ENCODE data around the gene IL4. TPM values are rescaled to one million over a fixed set of nuclear protein-coding genes. Genes with fewer than 3 reads are reported as not detected.

Gene IL4
- total RNA-seq, 1 donor from 2014 or later: 21.6 TPM

GRCh38 chr5:132646583-132647266 lies 27.1 kb upstream of the IL4 start:
- no peak overlapping the region for H3K27ac Mint-ChIP-seq
- H3K4me3 Mint-ChIP-seq (ENCODE audit: low read depth): no peak overlapping the region
- DNase-seq (ENCODE audit: low spot score): no peak
- H3K4me1 Mint-ChIP-seq (ENCODE audit: low read depth): peaks cover 35% of the 10 kb centered on the region
- H3K27me3 Mint-ChIP-seq (ENCODE audit: low read depth): no peaks in the 10 kb centered on the region
- peaks cover 63% of the 10 kb centered on the region for H3K36me3 Mint-ChIP-seq (ENCODE audit: low read depth)
- intact Hi-C loops (cut with micrococcal nuclease): no loop called here
- H3K9me3 Mint-ChIP-seq: peaks cover 28% of the 10 kb centered on the region

DNA sequence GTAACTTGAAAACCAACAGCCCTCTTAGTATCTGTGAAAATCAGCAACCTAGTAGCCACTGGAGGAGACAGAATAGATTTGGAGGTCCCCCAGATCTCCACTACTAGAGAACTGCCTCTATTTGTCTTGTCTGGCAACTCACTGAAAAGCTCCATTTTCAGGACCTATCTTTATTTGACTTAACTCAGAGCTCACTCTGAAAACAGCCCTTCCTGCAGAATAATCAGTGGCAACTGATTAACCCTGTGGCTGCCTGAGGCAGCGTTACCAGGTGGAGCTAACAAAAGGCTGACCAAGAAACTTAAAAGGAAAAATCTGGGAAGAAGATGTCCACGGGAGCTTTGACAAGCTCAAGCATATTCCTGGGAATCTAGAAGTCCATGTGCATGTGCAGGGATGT lies 26.3 kb upstream of the IL4 start:
- Mint-ChIP-seq H3K27me3 (ENCODE audit: low read depth) (peaks cover 4% of the 10 kb centered on the region), H3K36me3 (ENCODE audit: low read depth) (peaks cover 59% of the 10 kb centered on the region), H3K9me3 (peaks cover 28% of the 10 kb centered on the region), H3K4me1 (ENCODE audit: low read depth) (peaks cover 32% of the 10 kb centered on the region), H3K4me3 (ENCODE audit: low read depth) (no peak overlapping the region), H3K27ac (no peak overlapping the region)
- DNase-seq (ENCODE audit: low spot score): no peak
- intact Hi-C loops (cut with micrococcal nuclease): no loop called here

DNA sequence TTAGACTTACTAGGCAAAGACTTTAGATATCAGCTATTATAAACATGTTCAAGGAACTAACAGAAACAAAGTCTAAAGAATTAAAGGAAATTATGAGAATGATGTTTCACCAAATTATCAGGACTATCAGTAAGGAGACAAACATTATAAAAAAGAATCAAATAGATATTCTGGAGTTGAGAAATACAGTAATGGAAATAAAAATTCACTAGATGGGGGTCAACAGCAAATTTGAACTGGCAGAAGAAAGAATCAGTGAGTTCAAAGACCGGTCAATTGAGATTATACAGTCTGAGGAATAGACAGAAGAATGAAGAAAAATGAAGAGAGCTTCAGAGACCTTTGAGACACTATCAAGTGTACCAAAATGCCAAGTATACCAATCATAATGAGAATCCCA lies 25.4 kb upstream of the IL4 start:
- H3K36me3 Mint-ChIP-seq (ENCODE audit: low read depth): peaks cover 51% of the 10 kb centered on the region
- intact Hi-C loops (cut with micrococcal nuclease): no loop called here
- no peak overlapping the region for H3K27ac Mint-ChIP-seq
- peaks cover 28% of the 10 kb centered on the region for H3K9me3 Mint-ChIP-seq
- H3K4me3 Mint-ChIP-seq (ENCODE audit: low read depth): no peak overlapping the region
- DNase-seq (ENCODE audit: low spot score): no peak
- peaks cover 23% of the 10 kb centered on the region for H3K4me1 Mint-ChIP-seq (ENCODE audit: low read depth)
- peaks cover 4% of the 10 kb centered on the region for H3K27me3 Mint-ChIP-seq (ENCODE audit: low read depth)

DNA sequence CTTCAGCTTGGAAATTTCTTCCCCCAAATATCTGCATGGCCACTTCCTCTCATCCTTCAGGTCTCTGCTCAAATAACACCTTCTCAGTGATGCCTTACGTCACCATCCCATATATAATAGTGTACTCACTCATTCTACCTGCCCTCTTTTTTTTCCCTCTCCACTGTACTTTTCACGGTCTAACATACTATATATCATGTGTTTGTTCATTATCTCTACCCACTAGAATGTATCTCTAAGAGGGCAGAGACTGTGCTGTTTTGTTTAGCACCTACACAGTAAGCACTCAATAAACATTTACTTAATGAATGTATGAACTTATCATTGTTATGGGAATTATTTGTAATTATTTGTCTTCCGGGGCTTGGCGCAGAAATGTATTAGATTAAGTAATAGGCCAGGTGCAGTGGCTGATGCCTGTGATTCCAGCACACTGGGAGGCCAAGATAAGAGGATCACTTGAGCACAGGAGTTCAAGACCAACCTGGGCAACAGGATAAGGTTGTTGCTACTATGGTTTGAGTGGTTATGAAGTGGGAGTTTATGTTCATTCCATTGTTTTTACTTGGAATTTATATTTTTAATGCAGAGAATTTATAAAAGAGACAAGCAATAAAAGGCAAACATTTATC lies 21.8 kb upstream of the IL4 start:
- Mint-ChIP-seq H3K36me3 (ENCODE audit: low read depth) (peaks cover 22% of the 10 kb centered on the region), H3K4me1 (ENCODE audit: low read depth) (peaks cover 26% of the 10 kb centered on the region), H3K27me3 (ENCODE audit: low read depth) (peaks cover 12% of the 10 kb centered on the region), H3K9me3 (peaks cover 24% of the 10 kb centered on the region), H3K27ac (no peak overlapping the region), H3K4me3 (ENCODE audit: low read depth) (no peak overlapping the region)
- DNase-seq (ENCODE audit: low spot score): no peak
- intact Hi-C loops (cut with micrococcal nuclease): no loop called here

DNA sequence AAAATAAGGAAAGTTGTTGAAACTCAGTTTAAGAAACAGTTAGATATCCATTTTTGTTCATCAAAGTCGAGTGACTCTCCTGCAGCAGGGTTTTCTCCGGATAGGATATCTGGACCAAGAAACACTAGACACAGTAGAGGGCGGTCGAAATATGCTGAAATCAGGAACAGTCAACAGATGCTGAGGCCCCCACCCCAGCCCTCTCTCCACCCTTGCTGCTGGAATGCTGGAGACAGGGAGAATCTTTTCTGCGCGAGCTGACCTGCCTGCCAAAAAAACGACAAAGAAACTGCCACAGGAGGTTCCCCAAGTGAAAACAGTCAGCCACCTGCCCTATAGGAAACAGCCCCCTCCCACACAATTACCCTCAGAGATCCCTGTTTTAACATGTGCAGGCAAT lies 20.1 kb upstream of the IL4 start:
- peaks cover 13% of the 10 kb centered on the region for H3K36me3 Mint-ChIP-seq (ENCODE audit: low read depth)
- H3K27ac Mint-ChIP-seq: no peak overlapping the region
- intact Hi-C loops (cut with micrococcal nuclease): no loop called here
- H3K4me3 Mint-ChIP-seq (ENCODE audit: low read depth): no peak overlapping the region
- no peak for DNase-seq (ENCODE audit: low spot score)
- H3K9me3 Mint-ChIP-seq: peaks cover 10% of the 10 kb centered on the region
- peaks cover 39% of the 10 kb centered on the region for H3K4me1 Mint-ChIP-seq (ENCODE audit: low read depth)
- peaks cover 12% of the 10 kb centered on the region for H3K27me3 Mint-ChIP-seq (ENCODE audit: low read depth)

GRCh38 chr5:132655821-132656773 lies 17.7 kb upstream of the IL4 start:
- H3K9me3 Mint-ChIP-seq: no peaks in the 10 kb centered on the region
- peaks cover 52% of the 10 kb centered on the region for H3K4me1 Mint-ChIP-seq (ENCODE audit: low read depth)
- H3K36me3 Mint-ChIP-seq (ENCODE audit: low read depth): peaks cover 30% of the 10 kb centered on the region
- peak overlapping the region; percentile 65 for H3K27ac Mint-ChIP-seq
- peak overlapping the region; percentile 67 for H3K4me3 Mint-ChIP-seq (ENCODE audit: low read depth)
- peaks cover 12% of the 10 kb centered on the region for H3K27me3 Mint-ChIP-seq (ENCODE audit: low read depth)
- intact Hi-C loops (cut with micrococcal nuclease): loop anchor here (5.0 kb wide), 1 partner anchor 99 kb away; the partner anchor contains the start of gene RAD50
- DNase-seq (ENCODE audit: low spot score): no peak

DNA sequence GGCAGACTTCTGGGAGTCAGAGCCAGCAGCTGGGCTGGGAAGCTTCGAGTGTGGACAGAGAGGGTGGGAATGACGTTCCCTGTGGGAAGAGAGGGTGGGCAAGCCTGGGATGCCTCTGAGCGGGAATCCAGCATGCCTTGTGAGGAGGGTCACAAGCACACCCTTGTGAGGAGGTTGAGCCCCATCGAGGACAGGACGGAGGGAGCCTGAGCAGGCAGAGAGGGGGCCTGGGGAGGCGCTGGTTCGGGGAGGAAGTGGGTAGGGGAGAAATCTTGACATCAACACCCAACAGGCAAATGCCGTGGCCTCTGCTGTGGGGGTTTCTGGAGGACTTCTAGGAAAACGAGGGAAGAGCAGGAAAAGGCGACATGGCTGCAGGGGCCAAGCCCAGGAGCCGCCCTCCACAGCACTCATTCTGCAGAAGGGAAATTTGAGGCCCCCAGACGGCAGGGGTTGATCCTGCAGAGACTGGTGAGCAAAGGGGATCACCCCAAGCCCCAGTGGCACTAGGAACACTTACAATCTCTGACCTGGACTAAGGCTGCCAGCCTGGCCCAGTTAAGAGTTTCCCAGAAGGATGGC lies 16.9 kb upstream of the IL4 start:
- Mint-ChIP-seq H3K9me3 (no peaks in the 10 kb centered on the region), H3K27me3 (ENCODE audit: low read depth) (peaks cover 11% of the 10 kb centered on the region), H3K4me3 (ENCODE audit: low read depth) (peak overlapping the region; percentile 67), H3K27ac (peak overlapping the region; percentile 65), H3K36me3 (ENCODE audit: low read depth) (peaks cover 30% of the 10 kb centered on the region), H3K4me1 (ENCODE audit: low read depth) (peaks cover 58% of the 10 kb centered on the region)
- intact Hi-C loops (cut with micrococcal nuclease): loop anchor here (5.0 kb wide), 1 partner anchor 100 kb away; the partner anchor contains the start of gene RAD50
- no peak for DNase-seq (ENCODE audit: low spot score)

DNA sequence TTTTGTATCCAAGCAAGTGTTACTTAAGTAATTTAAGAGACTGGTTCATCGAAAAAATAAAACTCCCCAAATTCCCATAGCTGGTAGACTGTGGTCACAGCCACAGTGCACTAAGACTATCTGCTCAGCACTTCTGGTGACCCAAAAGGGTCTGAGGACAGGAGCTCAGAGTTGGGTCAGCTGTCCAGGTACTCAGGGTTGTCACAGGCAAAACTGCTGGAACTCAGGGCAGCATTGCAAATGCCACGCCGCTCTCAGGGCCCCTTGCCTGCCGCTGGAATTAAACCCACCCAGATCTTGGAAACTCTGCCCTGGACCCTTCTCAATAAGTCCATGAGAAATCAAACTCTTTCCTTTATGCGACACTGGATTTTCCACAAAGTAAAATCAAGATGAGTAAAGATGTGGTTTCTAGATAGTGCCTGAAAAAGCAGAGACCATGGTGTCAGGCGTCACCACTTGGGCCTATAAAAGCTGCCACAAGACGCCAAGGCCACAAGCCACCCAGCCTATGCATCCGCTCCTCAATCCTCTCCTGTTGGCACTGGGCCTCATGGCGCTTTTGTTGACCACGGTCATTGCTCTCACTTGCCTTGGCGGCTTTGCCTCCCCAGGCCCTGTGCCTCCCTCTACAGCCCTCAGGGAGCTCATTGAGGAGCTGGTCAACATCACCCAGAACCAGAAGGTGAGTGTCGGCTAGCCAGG lies 16.0 kb upstream of the IL4 start, which contains the start of gene IL13:
Gene IL13, plus strand, starts transcription at position 498 of the 705 bp plus-strand sequence. Its CDS starts 14 bp downstream, at position 512.
- Mint-ChIP-seq H3K27ac (peak within 1 kb of the TSS; percentile 65), H3K36me3 (ENCODE audit: low read depth) (peaks cover 27% of the 10 kb centered on the region), H3K4me1 (ENCODE audit: low read depth) (peaks cover 62% of the 10 kb centered on the region), H3K9me3 (no peaks in the 10 kb centered on the region), H3K4me3 (ENCODE audit: low read depth) (peak within 1 kb of the TSS; percentile 75), H3K27me3 (ENCODE audit: low read depth) (peaks cover 8% of the 10 kb centered on the region)
- DNase-seq (ENCODE audit: low spot score): no peak
- intact Hi-C loops (cut with micrococcal nuclease): loop anchor here (1.0 to 5.0 kb wide), 5 partner anchors 17 to 101 kb away; partner anchors contain the start of genes KIF3A and RAD50

GRCh38 chr5:132658381-132659302 lies 15.1 kb upstream of the IL4 start:
- DNase-seq (ENCODE audit: low spot score): no peak
- intact Hi-C loops (cut with micrococcal nuclease): loop anchor here (1.0 to 5.0 kb wide), 5 partner anchors 16 to 101 kb away; partner anchors contain the start of genes KIF3A and RAD50
- peaks cover 27% of the 10 kb centered on the region for H3K36me3 Mint-ChIP-seq (ENCODE audit: low read depth)

DNA sequence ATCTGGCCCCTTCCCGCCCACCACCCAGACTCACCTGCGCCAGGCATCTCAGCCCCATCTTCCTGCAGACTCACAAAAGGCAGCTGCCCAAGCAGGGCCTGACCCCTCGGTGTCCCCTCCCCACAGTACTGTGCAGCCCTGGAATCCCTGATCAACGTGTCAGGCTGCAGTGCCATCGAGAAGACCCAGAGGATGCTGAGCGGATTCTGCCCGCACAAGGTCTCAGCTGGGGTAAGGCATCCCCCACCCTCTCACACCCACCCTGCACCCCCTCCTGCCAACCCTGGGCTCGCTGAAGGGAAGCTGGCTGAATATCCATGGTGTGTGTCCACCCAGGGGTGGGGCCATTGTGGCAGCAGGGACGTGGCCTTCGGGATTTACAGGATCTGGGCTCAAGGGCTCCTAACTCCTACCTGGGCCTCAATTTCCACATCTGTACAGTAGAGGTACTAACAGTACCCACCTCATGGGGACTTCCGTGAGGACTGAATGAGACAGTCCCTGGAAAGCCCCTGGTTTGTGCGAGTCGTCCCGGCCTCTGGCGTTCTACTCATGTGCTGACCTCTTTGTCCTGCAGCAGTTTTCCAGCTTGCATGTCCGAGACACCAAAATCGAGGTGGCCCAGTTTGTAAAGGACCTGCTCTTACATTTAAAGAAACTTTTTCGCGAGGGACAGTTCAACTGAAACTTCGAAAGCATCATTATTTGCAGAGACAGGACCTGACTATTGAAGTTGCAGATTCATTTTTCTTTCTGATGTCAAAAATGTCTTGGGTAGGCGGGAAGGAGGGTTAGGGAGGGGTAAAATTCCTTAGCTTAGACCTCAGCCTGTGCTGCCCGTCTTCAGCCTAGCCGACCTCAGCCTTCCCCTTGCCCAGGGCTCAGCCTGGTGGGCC lies 13.9 kb upstream of the IL4 start:
- Mint-ChIP-seq H3K27ac (peak overlapping the region; percentile 65), H3K4me1 (ENCODE audit: low read depth) (peaks cover 72% of the 10 kb centered on the region), H3K27me3 (ENCODE audit: low read depth) (peaks cover 2% of the 10 kb centered on the region), H3K4me3 (ENCODE audit: low read depth) (peak overlapping the region; percentile 75), H3K9me3 (no peaks in the 10 kb centered on the region), H3K36me3 (ENCODE audit: low read depth) (peaks cover 27% of the 10 kb centered on the region)
- DNase-seq (ENCODE audit: low spot score): no peak
- intact Hi-C loops (cut with micrococcal nuclease): loop anchor here (2.0 to 5.0 kb wide), 7 partner anchors 15 to 162 kb away; partner anchors contain the start of genes KIF3A and RAD50

More at GRCh38 chr5:132658381-132659302, 15.1 kb upstream of the IL4 start:
- peaks cover 8% of the 10 kb centered on the region for H3K27me3 Mint-ChIP-seq (ENCODE audit: low read depth)
- H3K27ac Mint-ChIP-seq: peak overlapping the region; percentile 65
- H3K4me1 Mint-ChIP-seq (ENCODE audit: low read depth): peaks cover 70% of the 10 kb centered on the region
- H3K9me3 Mint-ChIP-seq: no peaks in the 10 kb centered on the region
- H3K4me3 Mint-ChIP-seq (ENCODE audit: low read depth): peak overlapping the region; percentile 75

Measured in activated T-helper 2 cell treated with anti-CD3 and anti-CD28 coated beads, Interferon-gamma antibody, Interleukin-2, Interleukin-4, amounts not matched to agents 10 μg/mL and 5 μg/mL and 100 μg/mL, durations not matched to agents 14 hours and 24 hours and 36 hours (primary cell).